SHP77 treated with DMSO at 0.1 percent for 48 hours (cell line): ENCODE measurements around the gene YBX1.

ENCODE experiments used
- DNase-seq: peaks from one replicate; lab custom pipeline; 2025; lab: John Stamatoyannopoulos, UW

YBX1 gene

DNA sequence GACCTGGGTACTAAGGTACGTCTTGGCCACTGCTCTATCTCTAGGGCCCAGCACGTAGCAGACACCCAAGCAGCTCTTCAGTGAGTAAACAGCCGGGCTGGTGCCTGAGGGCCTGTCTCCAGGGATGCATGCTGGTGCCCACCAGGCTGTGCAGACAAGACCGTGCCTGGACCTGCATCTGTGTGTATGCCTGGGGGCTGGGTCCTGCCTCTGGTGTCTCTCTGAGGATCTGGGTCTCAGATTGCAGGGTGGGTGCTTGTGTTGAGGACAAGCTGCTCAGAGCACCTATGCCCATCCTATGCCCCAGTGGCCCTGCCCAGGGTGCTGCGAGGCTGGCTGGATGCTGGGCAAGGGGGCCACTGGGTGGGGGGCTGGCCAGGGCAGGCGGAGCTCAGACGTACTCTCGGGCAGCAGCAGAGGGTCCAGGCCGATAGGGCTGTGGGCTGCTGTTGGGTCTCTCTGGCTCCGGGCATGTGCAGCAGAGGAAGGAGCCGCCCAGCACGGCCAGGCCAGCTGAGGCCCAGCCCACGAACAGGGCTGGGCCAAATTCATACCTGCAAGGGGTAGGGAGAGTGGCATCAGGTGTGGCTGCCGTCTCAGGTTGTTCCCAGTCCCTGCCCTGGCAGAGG lies 53.4 kb downstream of the YBX1 start:
- no peak for DNase-seq

DNA sequence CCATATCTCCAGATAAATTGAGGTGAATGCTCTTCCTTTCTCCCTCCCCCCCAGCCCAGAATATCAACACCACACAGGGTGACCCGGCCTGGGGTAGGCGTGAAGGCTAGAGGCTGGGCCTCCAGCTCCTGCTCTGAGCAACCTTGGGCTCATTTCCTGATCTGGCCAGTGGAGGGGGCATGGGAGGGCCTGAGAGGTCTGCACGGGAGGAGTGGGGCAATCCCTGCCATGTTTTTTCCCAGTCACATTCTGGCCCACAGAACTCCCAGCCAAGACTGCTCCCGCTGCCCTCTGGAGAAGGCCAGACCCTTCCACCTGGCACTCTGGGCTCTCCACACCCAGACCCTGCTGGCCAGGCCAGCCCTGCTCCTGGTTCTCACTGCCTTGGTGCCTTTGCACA lies 53.9 kb downstream of the YBX1 start:
- DNase-seq = no peak

DNA sequence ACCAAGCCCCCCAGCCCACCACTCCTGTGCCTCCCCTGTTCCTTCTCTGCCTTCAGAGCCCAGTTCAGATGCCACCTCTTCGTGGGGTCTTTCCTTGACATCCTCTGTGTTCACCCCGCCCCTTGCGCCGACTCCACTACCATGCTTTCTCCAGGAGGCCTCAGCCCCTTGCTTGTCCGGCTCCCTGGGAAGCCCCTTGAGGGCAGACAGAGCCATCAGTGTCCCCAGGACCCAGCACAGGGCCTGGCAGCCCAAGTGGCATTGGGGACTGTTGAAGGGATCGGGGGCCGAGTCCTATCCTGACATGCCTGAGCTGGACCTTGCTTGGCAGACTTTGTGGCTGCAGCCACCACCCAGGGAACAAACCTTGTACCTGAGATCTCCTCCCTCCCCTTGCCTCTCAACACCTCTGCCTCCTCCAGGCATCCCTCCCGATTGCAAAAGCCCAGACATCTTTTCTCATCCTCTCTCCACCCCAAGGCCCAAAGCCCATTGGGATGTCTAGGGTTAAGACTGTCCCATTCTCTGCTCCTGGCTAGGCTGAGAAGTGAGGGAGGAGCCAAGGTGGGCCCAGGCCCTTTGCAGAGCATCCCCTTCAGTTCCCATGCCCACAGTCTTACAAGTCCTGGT lies 54.5 kb downstream of the YBX1 start:
- DNase-seq = no peak

DNA sequence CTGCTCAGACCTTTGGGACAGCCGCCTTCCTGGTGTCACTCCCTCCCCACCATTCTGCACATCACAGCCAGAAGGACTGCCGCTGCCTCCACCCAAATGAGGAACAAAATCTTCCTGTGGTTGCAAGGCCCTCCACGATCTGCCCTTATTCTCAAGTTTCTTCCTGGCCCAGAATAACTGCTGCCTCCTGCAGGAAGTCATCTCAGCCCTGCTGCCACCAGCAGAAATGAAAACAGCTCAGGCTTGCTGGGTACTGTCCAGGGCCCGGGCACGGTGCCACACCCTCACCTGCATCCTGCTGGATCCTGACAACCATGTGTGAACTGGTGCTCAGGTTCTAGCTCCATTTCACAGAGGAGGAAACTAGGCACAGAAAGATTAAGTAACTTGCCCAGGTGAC lies 55.0 kb downstream of the YBX1 start:
- DNase-seq = no peak

DNA sequence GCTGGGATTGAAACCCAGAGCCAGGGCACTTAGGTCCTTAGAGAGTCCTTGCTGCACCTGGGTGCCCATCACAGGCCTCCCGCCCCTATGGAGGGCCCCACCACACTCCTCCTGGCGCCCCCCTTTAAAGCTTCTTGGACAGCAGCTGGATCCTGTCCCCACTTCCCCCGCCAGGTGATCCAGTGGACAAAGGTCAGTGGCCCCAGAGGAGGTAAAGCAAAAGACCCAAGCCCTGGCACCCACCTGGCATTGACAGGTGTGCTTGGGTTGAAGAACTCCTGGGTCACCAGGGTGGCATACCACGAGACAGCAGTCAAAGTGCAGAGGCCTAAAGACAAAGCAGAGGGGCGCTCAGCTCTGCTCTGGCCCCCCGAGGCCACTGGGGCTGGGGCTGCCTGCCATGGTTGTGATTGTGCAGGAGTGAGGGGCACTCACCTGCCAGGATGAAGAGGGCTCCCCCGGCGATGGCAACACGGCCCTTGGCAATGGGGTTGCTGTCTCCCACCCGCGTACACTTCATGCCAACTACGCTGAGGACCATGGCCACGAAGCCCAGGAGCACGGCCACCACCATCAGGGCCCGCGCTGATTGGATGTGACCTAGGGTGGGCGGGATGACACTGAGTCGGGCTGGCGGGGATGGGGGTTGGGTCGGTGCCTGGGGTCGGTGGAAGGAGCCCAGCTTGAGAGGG lies 55.9 kb downstream of the YBX1 start:
- no peak for DNase-seq

DNA sequence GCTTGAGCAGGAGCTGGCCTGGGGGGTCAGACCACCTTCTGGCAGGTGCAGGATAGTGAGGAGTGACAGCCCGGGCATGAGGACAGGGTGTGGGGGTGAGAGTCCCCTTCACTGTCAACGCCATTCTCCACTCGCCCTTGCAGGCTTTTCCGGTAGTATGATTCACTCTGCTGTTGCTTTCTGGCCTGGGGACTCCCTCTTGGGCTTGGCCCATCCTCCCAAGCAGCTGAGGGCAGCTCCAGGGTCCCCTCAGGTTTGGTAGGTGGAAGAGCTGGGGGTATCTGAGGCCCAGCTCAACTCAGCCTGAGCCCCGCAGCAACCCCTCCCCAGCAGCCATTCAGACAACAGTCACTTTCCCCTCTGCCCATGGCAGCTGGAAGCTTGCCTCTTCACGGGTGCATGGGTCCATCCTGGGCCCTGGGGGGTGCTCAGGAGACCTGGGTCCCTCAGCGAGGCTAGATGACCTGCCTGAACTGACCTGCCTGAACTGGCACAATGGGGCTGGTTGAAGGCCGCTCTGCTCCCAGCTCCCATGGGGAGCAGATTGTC lies 56.5 kb downstream of the YBX1 start:
- DNase-seq = no peak

DNA sequence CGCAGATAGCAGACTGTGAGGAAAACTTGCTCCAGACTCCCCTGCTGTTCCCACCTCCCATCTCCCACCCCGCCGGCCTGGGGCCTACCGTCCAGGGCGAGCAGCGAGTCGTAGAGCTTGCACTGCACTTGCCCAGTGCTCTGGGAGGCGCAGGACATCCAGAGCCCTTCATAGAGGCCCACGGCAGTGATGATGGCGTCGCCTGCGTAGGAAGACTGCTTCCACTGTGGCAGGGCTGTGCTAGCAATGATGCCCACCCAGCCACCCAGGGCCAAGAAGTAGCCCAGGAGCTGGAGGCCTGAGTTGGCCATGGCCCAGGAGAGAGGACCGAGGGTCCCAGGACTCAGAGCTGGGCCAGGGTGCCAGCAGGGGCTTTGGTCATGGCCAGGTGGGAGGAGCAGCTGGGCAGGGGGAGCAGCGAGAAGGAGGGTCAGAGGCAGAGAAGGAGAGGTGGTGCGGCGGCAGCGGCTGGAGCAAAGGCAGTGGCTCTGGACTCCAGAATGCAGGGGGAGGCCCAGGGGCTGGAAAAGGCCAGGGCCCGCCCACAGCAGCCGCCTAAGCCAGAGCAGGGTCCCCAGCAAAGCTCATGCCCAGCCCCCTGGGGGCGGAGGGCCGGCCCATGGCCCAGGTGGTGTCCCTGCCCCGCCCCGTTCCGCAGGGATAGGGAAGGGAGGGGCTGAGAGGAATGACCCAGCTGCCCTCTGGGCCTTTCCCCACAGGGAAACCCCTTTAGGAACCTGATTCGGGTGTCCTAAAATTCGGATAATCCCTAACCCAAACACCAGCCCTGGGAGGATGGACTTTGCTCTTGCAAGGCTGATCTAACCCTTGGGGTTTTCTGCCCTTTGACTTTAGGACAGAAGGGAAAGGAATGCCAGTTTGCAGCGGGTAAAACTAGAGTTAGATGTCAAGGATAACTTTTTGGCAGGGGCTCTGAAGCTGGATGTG lies 57.8 kb downstream of the YBX1 start, which contains the start of gene CLDN19:
TSS of gene CLDN19 (minus strand) at position 484 of the 948 bp plus-strand sequence. CDS start at position 311, 173 bp downstream.
- DNase-seq = no peak

DNA sequence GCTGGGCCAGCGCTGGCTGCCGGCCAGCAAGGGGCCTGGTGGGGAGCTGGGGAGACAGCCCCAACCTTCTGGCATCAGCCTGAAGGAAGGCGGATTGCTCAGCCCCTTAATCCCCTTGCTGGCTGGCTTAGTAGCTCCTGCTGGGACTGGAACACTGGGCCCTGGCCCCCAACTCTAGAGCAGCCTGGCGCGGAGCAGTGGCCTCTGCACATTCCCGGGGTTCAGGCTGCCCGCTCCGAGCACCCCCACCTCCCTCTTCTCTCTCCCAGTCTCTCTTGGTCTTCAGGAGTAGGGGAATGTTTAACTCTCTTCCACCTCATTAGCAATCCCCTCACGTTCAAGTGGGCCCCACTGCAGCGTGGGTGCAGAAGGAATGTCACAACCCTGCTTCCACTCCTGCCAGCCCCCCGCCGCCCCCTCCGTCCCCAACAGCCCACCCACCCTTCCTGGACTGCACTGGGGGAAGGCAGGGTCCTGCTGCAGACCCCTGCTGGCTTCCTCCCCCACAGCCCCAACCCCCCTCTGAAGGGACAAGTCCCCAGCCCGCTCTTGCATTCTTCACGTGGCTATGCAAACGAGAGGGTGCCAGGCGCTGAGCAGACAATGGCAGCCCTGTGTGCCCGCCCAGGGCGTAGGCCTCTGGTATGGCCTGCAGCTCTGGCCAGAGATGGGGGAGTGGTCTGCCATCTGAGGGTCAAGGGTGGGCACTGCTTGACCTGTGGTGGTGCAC lies 58.8 kb downstream of the YBX1 start:
- DNase-seq = no peak

DNA sequence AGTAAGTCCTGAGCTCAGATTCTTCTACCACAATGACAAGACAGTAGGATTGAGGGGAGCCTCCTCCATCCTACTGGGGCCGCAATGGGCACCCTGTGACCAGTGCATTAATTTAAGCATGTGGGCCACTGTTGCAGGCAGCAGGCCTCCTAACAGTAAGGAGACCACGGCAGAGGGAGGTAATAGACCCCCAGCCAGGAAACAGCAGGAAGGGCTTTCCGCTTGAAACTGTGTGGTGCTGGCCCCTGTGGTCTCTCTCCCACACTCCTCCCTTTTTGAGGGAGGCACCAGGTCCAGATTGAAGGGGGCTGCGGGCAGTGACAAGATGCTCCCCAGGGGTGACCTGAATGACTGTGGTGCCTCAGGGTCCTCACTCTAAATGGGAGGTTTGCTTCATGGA lies 59.5 kb downstream of the YBX1 start:
- DNase-seq = no peak

DNA sequence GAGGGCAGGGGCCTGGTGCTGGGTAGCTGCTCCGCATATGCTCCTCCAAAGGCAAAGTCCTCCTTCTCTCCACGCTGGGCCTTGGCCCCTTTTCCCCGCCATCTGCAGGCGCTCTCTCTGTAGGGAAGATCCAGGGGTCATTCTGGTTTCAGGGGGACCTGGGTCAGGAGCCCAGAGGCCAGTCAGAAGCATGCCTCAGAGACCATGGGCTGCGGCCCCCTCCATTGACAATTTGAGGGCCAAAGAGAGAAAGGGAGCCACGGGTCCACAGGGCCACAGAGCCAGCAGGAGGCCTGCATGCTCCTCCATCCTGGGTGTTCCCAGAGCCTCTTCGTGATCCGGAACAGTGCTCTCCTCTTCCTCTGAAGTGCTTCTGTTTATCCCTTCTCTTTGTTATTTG lies 59.9 kb downstream of the YBX1 start:
- DNase-seq = no peak

DNA sequence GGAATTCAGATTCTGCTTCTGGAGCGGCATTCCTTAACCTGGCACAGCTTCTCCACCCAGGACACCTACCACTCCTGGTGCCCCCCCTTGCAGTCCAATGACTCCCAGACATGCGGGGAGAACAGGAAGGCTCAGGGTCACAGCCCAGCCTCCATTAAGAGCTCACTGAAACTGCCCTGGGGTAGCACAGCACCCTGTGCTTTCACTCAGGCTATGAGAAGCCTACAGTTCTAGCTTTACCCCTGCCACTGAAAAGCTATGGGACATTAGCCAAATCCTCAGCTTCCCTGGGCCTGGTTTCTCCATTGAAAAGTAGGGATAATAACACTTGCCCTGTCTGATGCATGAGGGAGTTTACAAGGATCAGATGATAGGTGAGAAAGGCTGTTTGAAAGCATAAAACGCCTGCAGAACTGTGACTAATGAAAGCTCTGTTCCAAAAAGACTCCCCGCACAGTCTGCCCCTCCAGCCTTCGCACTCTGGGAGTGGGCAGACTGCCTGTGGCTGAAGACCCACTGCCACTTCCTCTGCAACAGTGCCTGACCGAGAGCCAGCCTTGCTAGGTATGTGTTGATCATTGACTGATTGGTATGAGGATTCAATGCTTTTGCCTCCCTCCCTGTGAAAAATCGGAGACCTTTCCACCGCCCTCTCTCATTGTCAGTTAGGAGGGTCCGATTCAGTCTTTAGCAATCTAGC lies 60.5 kb downstream of the YBX1 start:
- no peak for DNase-seq

DNA sequence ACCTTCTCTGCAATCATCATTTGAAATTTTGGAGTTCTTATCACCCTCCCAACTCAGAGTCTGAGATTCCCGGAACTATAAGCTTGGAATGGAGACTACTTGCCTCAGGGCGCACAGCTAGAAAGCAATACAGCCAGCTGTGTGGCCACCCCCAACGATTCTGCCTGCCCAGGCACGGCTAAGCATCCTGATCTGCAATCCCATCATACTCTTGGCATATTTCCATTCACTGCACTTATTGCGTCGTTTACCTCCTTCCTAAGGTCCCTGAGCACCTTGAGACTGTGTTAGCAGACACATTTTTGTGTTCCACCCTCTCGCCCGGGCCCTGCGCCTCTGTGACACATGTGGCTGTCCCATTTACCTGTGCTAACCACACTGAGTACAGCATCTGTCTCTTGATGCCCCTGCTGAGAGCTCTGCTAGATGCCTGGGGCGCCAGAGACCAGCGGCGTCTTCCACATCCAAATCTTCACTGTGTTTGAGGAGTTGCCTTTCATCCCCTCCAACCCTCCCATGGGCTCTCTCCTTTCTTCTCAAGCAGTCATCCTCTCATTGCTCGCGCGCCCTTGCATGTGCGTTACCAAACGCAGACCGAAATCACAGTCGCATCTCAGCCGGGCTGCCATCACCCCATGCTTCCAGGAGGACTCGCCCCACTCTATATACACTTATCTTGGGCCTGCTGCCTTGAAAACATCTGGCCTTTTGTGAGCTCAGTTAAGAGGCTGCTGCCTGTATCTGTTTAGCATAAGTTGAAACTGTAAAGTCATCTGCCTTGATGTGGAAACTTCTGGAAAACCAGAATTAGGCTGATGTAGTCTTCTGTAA lies 61.3 kb downstream of the YBX1 start:
- DNase-seq = no peak

DNA sequence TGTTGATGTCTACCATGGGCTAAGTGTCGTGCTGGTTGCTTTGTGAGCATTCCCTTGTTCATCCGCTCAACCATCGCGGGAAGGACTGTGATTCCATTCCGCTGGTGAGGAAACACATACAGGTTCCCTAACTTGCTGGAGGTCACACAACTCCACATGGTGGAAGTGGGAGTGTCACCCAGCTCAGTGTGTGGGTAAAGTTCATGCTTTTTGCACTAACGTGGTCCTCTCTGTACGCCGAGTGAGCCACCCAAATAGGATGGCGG lies 61.9 kb downstream of the YBX1 start:
- no peak for DNase-seq

DNA sequence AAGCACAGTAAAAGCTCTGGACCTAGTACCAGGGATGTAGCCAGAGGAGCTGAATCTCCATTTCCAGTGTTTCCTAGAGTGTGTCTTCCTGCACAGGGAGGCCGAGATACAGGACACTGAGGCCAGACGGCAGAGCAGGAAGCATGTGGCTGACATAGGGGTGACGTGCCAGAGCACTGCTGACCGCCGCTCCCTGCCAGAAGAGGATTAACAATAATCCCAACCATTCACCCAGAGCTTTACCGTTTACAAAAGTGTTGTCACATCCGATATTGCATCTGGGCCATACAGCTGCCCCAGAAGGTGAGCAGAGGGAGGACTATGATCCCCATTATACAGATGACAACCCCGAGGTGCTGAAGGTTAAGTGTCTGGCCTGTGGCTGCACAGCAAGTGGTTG lies 63.6 kb downstream of the YBX1 start:
- no peak for DNase-seq

DNA sequence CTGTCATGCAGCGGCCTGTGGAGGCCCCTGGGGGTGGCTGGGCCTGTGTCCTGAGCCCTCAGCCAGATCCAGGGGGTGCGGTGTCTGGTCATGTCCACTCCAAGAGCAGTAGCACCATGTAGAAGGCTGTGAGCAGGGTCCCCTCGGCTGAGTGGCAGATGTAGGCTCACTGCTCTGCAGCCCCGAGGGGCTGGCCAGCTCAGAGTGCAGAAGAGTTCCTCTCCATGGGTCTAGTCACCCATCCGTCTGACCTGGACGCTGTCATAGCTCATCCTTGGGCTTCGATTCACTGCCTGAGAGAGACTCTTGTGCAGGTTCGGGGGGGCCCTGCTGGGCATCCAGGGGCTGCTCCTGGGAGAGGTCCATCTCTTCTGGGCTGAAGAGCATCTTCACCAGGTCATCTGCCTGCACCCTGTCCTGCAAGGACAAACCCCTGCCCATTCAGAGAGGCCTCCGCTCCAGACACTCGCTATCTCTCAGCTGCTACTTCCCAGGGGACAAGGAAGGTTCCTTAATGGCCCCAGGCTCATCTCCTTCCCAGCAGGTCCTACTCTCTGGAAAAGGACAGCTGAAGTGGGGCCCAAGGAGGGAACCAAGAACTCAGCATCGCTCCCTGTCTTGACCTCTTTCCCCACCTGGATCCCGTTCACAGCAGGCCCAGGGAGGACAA lies 64.4 kb downstream of the YBX1 start:
- DNase-seq = no peak

DNA sequence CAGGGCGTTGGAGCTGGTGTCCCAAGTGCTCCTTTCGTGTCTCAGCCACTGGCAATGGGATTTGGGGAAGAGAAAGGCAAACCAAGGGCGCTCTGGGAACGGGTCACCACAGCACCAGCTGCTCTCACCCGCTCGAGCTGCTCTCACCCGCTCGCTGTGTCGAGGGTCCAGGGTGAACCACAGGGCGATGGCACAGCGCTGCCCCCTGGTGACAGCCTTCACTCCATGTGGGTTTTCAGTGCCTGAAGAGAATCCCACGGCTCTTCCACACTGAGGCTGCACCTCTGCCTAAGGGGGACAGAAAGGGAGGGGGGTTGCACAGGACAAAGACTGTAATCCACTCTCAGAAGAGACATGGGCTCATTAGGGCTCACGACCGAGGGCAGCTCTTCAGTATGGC lies 64.9 kb downstream of the YBX1 start:
- no peak for DNase-seq

DNA sequence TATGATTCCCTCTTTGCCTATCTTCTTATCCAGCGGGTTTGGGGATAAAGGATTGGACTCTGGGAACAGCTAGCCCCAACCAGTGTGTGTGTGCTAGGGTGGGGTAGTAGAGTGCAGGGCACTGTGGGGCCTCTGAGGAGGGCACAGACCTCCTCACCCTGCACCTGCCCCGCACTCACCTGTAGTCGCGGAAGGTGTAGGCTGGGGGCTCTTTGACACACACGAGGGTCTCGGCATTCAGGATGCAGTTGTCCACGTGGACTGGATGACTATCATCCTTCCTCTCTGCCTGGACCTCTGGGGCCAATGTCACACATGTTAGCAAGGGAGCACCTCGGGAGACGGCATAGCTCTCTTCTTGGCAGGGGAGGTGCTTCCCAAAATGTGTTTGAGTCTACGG lies 65.8 kb downstream of the YBX1 start:
- no peak for DNase-seq

DNA sequence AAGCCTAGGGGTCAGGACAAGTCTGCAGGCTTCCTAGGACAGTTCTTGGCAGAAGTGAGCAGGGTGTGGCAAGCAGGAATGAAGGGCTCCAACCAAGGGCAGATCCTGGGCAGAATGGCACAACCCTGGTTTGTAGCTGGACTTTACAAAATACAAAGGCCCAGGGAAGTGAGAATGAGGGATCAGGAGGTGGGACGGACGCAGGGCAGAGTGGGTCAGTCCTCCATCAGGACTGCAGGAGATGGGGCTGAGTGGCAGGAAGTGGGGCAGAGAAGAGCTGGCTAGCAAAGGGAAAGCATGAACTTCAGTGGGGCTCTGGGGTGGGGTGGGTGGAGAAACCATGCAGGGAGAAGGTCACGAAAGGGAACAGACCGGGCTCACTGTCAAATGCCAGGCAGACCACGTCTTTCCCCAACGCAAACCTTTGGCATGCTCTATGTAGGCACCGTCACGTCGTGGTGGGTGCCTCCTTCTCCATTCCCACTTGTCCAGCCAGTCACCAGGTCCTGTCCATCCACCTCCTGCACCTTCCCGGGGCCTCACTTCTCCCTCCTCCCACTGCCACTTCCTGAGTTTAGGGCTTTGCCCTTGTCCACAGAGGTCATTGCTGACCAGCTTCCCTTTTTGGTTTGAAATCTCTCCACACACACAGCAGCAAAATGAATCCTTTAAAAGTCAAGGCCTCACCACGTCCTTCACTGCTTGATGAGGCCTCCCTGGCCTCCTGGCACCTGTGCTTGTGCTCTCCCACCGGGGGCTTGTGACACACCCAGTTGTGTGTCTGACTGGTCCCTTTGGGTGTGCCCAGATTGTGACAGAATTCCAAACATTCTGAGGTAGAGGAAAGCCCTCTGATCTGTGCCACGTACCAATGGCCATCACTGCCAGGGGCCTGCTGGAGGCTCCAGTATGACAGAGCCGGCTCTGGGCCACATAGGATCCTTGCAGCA lies 66.5 kb downstream of the YBX1 start:
- no peak for DNase-seq
